Ovary (tissue), 3 donors: Measurements from ENCODE around the gene NFKB2.

Experiments used
- EP300 ChIP-seq: sonication (generic); formaldehyde crosslinking; IDR thresholded peaks from one replicate; pipeline ENCODE4 v1.6.1; 2017; ENCODE audit warnings: antibody characterized with exemption
- POLR2A ChIP-seq: fragments of 450-650 bp; IDR thresholded peaks from one replicate; pipeline ENCODE4 v1.6.1; 2017; ENCODE audit warnings: antibody characterized with exemption, mild to moderate bottlenecking, moderate library complexity
- TF ChIP-seq, protein P1 (sequence below), 3 donors: fragments of 450-650 bp in 2 of 3; fragments of 200-600 bp in 1 of 3; IDR thresholded peaks; one replicate each; pipeline versions ENCODE4 v1.5.1 to v1.8.0; 2016 to 2022; ENCODE audit warnings: antibody characterized with exemption in 3 of 3, mild to moderate bottlenecking in 1 of 3
- donor health status: DM: no; HTN: no; CAD: no.

DNA sequence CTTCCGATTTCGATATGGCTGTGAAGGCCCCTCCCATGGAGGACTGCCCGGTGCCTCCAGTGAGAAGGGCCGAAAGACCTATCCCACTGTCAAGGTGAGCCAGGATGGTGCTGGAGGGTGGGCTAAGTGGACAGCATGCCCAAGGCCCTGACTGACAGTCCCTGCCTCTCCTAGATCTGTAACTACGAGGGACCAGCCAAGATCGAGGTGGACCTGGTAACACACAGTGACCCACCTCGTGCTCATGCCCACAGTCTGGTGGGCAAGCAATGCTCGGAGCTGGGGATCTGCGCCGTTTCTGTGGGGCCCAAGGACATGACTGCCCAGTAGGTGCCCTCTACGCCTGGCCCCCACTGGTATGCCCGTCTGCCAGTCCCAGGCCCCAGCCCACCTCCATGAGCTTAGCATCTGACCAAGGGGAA is 1.2 kb downstream of the NFKB2 start:
- TF ChIP-seq, protein P1, sequence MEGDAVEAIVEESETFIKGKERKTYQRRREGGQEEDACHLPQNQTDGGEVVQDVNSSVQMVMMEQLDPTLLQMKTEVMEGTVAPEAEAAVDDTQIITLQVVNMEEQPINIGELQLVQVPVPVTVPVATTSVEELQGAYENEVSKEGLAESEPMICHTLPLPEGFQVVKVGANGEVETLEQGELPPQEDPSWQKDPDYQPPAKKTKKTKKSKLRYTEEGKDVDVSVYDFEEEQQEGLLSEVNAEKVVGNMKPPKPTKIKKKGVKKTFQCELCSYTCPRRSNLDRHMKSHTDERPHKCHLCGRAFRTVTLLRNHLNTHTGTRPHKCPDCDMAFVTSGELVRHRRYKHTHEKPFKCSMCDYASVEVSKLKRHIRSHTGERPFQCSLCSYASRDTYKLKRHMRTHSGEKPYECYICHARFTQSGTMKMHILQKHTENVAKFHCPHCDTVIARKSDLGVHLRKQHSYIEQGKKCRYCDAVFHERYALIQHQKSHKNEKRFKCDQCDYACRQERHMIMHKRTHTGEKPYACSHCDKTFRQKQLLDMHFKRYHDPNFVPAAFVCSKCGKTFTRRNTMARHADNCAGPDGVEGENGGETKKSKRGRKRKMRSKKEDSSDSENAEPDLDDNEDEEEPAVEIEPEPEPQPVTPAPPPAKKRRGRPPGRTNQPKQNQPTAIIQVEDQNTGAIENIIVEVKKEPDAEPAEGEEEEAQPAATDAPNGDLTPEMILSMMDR (IDR thresholded peaks at IDR 0.05), result no peak
- TF ChIP-seq POLR2A (no peak), EP300 (no peak)
